ENCODE data around the gene NBEA.

- TF ChIP-seq CTCF (conservative IDR thresholded peaks at IDR 0.05; ENCODE audit: low read depth in 2 of 2), result no peak
- no peak for TF ChIP-seq ZNF114 (CRISPR knock-in tag; IDR thresholded peaks at IDR 0.05)
- TF ChIP-seq, protein P1, sequence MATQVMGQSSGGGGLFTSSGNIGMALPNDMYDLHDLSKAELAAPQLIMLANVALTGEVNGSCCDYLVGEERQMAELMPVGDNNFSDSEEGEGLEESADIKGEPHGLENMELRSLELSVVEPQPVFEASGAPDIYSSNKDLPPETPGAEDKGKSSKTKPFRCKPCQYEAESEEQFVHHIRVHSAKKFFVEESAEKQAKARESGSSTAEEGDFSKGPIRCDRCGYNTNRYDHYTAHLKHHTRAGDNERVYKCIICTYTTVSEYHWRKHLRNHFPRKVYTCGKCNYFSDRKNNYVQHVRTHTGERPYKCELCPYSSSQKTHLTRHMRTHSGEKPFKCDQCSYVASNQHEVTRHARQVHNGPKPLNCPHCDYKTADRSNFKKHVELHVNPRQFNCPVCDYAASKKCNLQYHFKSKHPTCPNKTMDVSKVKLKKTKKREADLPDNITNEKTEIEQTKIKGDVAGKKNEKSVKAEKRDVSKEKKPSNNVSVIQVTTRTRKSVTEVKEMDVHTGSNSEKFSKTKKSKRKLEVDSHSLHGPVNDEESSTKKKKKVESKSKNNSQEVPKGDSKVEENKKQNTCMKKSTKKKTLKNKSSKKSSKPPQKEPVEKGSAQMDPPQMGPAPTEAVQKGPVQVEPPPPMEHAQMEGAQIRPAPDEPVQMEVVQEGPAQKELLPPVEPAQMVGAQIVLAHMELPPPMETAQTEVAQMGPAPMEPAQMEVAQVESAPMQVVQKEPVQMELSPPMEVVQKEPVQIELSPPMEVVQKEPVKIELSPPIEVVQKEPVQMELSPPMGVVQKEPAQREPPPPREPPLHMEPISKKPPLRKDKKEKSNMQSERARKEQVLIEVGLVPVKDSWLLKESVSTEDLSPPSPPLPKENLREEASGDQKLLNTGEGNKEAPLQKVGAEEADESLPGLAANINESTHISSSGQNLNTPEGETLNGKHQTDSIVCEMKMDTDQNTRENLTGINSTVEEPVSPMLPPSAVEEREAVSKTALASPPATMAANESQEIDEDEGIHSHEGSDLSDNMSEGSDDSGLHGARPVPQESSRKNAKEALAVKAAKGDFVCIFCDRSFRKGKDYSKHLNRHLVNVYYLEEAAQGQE (IDR thresholded peaks at IDR 0.05; ENCODE audit: unreplicated experiment), result no peak
- no peak for TF ChIP-seq EZH2phosphoT487 (IDR thresholded peaks at IDR 0.05; ENCODE audit: unreplicated experiment)
- no peak for TF ChIP-seq POLR2AphosphoS5 (IDR thresholded peaks at IDR 0.05; ENCODE audit: low read depth)
- no peak for TF ChIP-seq ETS1 (IDR thresholded peaks at IDR 0.05)
- TF ChIP-seq EZH2 (IDR thresholded peaks at IDR 0.05; ENCODE audit: low read depth, unreplicated experiment), result no peak
- no peak for TF ChIP-seq STAT1 (IDR thresholded peaks at IDR 0.05; ENCODE audit: unreplicated experiment)
- TF ChIP-seq ZNF331 (CRISPR knock-in tag; IDR thresholded peaks at IDR 0.05; ENCODE audit: low read depth), result no peak
- TF ChIP-seq CREB1 (CRISPR knock-in tag; IDR thresholded peaks at IDR 0.05; ENCODE audit: low read depth), result no peak
- TF ChIP-seq NANOG (IDR thresholded peaks at IDR 0.05; ENCODE audit: borderline replicate concordance), result no peak
- no peak for TF ChIP-seq JUNB (IDR thresholded peaks at IDR 0.05; ENCODE audit: unreplicated experiment)
- TF ChIP-seq, protein P2, sequence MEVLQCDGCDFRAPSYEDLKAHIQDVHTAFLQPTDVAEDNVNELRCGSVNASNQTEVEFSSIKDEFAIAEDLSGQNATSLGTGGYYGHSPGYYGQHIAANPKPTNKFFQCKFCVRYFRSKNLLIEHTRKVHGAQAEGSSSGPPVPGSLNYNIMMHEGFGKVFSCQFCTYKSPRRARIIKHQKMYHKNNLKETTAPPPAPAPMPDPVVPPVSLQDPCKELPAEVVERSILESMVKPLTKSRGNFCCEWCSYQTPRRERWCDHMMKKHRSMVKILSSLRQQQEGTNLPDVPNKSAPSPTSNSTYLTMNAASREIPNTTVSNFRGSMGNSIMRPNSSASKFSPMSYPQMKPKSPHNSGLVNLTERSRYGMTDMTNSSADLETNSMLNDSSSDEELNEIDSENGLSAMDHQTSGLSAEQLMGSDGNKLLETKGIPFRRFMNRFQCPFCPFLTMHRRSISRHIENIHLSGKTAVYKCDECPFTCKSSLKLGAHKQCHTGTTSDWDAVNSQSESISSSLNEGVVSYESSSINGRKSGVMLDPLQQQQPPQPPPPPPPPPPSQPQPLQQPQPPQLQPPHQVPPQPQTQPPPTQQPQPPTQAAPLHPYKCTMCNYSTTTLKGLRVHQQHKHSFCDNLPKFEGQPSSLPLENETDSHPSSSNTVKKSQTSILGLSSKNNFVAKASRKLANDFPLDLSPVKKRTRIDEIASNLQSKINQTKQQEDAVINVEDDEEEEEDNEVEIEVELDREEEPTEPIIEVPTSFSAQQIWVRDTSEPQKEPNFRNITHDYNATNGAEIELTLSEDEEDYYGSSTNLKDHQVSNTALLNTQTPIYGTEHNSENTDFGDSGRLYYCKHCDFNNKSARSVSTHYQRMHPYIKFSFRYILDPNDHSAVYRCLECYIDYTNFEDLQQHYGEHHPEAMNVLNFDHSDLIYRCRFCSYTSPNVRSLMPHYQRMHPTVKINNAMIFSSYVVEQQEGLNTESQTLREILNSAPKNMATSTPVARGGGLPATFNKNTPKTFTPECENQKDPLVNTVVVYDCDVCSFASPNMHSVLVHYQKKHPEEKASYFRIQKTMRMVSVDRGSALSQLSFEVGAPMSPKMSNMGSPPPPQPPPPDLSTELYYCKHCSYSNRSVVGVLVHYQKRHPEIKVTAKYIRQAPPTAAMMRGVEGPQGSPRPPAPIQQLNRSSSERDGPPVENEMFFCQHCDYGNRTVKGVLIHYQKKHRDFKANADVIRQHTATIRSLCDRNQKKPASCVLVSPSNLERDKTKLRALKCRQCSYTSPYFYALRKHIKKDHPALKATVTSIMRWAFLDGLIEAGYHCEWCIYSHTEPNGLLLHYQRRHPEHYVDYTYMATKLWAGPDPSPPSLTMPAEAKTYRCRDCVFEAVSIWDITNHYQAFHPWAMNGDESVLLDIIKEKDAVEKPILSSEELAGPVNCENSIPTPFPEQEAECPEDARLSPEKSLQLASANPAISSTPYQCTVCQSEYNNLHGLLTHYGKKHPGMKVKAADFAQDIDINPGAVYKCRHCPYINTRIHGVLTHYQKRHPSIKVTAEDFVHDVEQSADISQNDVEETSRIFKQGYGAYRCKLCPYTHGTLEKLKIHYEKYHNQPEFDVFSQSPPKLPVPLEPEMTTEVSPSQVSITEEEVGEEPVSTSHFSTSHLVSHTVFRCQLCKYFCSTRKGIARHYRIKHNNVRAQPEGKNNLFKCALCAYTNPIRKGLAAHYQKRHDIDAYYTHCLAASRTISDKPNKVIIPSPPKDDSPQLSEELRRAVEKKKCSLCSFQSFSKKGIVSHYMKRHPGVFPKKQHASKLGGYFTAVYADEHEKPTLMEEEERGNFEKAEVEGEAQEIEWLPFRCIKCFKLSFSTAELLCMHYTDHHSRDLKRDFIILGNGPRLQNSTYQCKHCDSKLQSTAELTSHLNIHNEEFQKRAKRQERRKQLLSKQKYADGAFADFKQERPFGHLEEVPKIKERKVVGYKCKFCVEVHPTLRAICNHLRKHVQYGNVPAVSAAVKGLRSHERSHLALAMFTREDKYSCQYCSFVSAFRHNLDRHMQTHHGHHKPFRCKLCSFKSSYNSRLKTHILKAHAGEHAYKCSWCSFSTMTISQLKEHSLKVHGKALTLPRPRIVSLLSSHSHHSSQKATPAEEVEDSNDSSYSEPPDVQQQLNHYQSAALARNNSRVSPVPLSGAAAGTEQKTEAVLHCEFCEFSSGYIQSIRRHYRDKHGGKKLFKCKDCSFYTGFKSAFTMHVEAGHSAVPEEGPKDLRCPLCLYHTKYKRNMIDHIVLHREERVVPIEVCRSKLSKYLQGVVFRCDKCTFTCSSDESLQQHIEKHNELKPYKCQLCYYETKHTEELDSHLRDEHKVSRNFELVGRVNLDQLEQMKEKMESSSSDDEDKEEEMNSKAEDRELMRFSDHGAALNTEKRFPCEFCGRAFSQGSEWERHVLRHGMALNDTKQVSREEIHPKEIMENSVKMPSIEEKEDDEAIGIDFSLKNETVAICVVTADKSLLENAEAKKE (CRISPR knock-in tag; IDR thresholded peaks at IDR 0.05), result no peak
These were observed 425.5 kb downstream of the NBEA start for GRCh38 chr13:35367586-35367985.

Data from GM23338 (cell line).